ENCODE measurements around the gene NTRK3. TPM values are rescaled to one million over a fixed set of nuclear protein-coding genes. Genes with fewer than 3 reads are reported as not detected.
"Not testable (repeated sequence)": the region's sequence is repeated elsewhere in the genome, so short reads cannot be mapped to it uniquely, and the experiment has no call there.

NTRK3 gene
- total RNA-seq, 1 donor from 2014 or later = not detected

DNA sequence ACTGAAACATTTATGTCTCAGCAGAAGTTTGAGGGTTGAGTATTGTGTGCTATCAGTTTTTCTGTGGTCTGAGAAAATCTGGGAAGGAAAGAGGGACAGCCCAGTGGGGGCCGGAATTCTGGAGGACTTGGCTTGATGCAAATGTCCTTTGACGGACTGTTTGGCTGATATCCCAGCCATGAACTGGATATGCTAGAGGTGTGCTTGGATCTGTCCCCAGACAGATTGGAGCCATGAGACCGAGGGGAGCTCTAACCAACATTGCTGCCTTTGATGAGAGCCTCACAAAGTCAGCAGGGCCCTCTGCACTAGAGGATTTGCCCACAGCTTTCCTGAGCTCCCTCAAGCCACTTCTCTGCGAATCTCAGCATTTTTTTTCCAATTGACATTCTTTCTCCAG, 405.6 kb downstream of the NTRK3 start:
- TF ChIP-seq CTCF (conservative IDR thresholded peaks at IDR 0.05; ENCODE audit: low read depth, low read length) = no peak
- no peak for DNase-seq (ENCODE audit: low read depth)
- no peak overlapping the region for H3K4me3 ChIP-seq (ENCODE audit: low read depth, low read length)

GRCh38 chr15:87849181-87849580, 407.4 kb downstream of the NTRK3 start:
- no peak for DNase-seq (ENCODE audit: low read depth)
- no peak for TF ChIP-seq CTCF (conservative IDR thresholded peaks at IDR 0.05; ENCODE audit: low read depth, low read length)
- no peak overlapping the region for H3K4me3 ChIP-seq (ENCODE audit: low read depth, low read length)

GRCh38 chr15:87848012-87848411, 408.5 kb downstream of the NTRK3 start:
- no peak for DNase-seq (ENCODE audit: low read depth)
- TF ChIP-seq CTCF (conservative IDR thresholded peaks at IDR 0.05; ENCODE audit: low read depth, low read length) = no peak
- H3K4me3 ChIP-seq (ENCODE audit: low read depth, low read length) = no peak overlapping the region

- TF ChIP-seq CTCF (conservative IDR thresholded peaks at IDR 0.05; ENCODE audit: low read depth, low read length) = no peak
- no peak overlapping the region for H3K4me3 ChIP-seq (ENCODE audit: low read depth, low read length)
- no peak for DNase-seq (ENCODE audit: low read depth)
These were observed 409.8 kb downstream of the NTRK3 start for GRCh38 chr15:87846746-87847145.

GRCh38 chr15:87843312-87843711, 413.2 kb downstream of the NTRK3 start:
- DNase-seq (ENCODE audit: low read depth) = no peak
- H3K4me3 ChIP-seq (ENCODE audit: low read depth, low read length) = no peak overlapping the region
- TF ChIP-seq CTCF (conservative IDR thresholded peaks at IDR 0.05; ENCODE audit: low read depth, low read length) = no peak

- no peak for DNase-seq (ENCODE audit: low read depth)
- TF ChIP-seq CTCF (conservative IDR thresholded peaks at IDR 0.05; ENCODE audit: low read depth, low read length) = no peak
- H3K4me3 ChIP-seq (ENCODE audit: low read depth, low read length) = no peak overlapping the region
These were observed 415.0 kb downstream of the NTRK3 start for GRCh38 chr15:87841426-87841998.

DNA sequence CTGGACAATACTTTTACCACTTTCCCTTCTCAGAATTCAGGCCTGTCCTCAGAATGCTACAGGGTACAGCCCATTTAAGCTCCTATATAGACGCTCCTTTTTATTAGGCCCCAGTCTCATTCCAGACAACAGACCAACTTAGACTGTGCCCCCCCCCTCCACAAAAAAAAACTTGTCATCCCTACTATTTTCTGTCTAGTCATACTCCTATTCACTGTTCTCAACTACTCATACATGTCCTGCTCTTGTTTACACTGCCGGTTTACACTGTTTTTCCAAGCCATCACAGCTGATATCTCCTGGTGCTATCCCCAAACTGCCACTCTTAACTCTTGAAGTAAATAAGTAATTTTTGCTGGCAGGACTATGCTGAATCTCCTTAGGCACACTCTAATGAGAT, 420.7 kb downstream of the NTRK3 start:
- H3K4me3 ChIP-seq (ENCODE audit: low read depth, low read length); DNase-seq (ENCODE audit: low read depth): not testable (repeated sequence)

DNA sequence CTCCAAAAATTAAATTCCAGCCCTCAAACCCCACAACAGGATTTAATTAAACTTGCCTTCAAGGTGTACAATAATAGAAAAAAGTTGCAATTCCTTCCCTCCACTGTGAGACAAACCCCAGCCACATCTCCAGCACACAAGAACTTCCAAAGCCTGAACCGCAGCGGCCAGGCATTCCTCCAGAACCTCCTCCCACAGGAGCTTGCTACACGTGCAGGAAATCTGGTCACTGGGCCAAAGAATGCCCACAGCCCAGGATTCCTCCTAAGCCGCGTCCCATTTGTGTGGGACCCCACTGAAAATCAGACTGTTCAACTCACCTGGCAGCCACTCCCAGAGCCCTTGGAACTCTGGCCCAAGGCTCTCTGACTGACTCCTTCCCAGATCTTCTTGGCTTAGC, 423.2 kb downstream of the NTRK3 start:
- not testable (repeated sequence) for H3K4me3 ChIP-seq (ENCODE audit: low read depth, low read length); DNase-seq (ENCODE audit: low read depth)

Measured in epithelial cell of proximal tubule (primary cell).